Left kidney (tissue), 2 donors: ENCODE measurements around the gene TMEM140. TPM values are rescaled to one million over a fixed set of nuclear protein-coding genes. Genes with fewer than 3 reads are reported as not detected.
"Not testable (repeated sequence)": the region's sequence is repeated elsewhere in the genome, so short reads cannot be mapped to it uniquely, and the experiment has no call there.

Source experiments
- DNase-seq: peaks from one replicate; pipeline ENCODE4 v3.0.0-alpha.2; 2013
- polyA plus RNA-seq: library from polyadenylated mRNA; unstranded; fragments of 120-200 nt; gene quantifications from one replicate; pipeline ENCODE4 v1.2.1, GENCODE V29; 2013; ENCODE audit not compliant: insufficient read length

Gene TMEM140
- polyA plus RNA-seq, 1 donor, result 25.9 TPM

- no peak for DNase-seq
These were observed 10.3 kb downstream of the TMEM140 start for GRCh38 chr7:135158141-135158655.

GRCh38 chr7:135158874-135159273 is 11.0 kb downstream of the TMEM140 start:
- no peak for DNase-seq

GRCh38 chr7:135159359-135160085 is 11.7 kb downstream of the TMEM140 start:
- DNase-seq, result no peak

- no peak for DNase-seq
These were observed 12.4 kb downstream of the TMEM140 start for GRCh38 chr7:135160098-135160857.

- no peak for DNase-seq
These were observed 13.2 kb downstream of the TMEM140 start for GRCh38 chr7:135160858-135161653.

- DNase-seq, result no peak
These were observed 13.8 kb downstream of the TMEM140 start for GRCh38 chr7:135161669-135162068.

- DNase-seq, result no peak
These were observed 14.6 kb downstream of the TMEM140 start for GRCh38 chr7:135162382-135163001.

- DNase-seq, result no peak
These were observed 16.6 kb downstream of the TMEM140 start for GRCh38 chr7:135164357-135165061.

- no peak for DNase-seq
These were observed 18.0 kb downstream of the TMEM140 start for GRCh38 chr7:135165862-135166261.

GRCh38 chr7:135166338-135166990 is 18.6 kb downstream of the TMEM140 start:
- no peak for DNase-seq

- no peak for DNase-seq
These were observed 19.6 kb downstream of the TMEM140 start for GRCh38 chr7:135167365-135167917.

- no peak for DNase-seq
These were observed 20.1 kb downstream of the TMEM140 start for GRCh38 chr7:135168001-135168400.

GRCh38 chr7:135168489-135169140 is 20.7 kb downstream of the TMEM140 start:
- no peak for DNase-seq

- no peak for DNase-seq
These were observed 21.5 kb downstream of the TMEM140 start for GRCh38 chr7:135169141-135169963.

- peak; percentile 15 for DNase-seq
These were observed 22.0 kb downstream of the TMEM140 start for GRCh38 chr7:135169964-135170273.

GRCh38 chr7:135170274-135170997 is 22.6 kb downstream of the TMEM140 start, which contains the start of gene CYREN:
CYREN (minus strand) TSS chr7:135170707; CDS start chr7:135168922, 1,785 bp downstream.
- peak; percentile 91 for DNase-seq

- DNase-seq, result not testable (repeated sequence)
These were observed 23.2 kb downstream of the TMEM140 start for GRCh38 chr7:135170998-135171481.
